ENCODE results near the gene TOM1L2.
A peak's percentile ranks its signal among the peaks of the same experiment; 100 is the strongest.
"Not testable (repeated sequence)": the region's sequence is repeated elsewhere in the genome, so short reads cannot be mapped to it uniquely, and the experiment has no call there.

TOM1L2 gene

DNA sequence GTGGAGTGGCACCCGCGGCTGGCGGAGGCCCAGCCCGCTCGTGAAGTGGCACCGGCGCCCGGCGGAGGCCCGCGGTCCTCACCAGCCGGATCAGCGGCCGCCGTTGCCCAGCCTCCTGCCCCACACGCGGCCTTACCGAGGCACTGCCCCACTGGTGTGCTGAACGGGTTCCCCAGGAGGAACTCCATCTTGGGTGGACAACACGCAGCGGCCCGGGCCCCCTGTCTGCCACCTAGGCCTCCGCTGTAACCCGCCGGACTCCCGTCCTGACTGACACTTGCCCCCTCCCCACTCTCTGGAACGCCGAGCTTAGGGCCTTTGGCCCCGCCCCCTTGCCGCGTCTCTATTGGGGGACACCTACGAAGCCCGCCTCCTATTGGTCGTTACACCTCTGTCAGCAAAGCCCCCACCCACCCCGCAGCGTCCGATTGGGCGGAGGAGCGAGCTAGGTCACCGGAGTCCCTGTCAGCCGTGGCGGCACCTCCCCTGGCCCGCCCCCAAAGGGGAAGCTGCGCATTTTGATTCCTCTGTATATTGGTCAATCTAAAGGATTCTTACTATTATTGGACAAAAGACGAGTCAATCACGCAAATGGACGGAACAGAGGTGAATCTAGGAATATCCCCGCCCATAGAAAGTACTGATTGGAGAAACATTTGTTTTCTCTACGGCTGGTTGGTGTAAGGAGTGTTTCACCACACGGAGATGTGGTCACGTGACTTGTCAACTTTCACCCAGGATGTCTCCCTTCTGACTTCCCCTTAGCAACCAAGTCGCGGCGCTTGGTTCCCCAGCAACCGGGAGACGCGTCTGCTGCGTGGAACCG lies at the start of gene TOM1L2, which contains the start of gene DRC3:
Gene TOM1L2, minus strand, starts transcription at position 275 of the 826 bp plus-strand sequence. Its CDS starts 87 bp downstream, at position 188.
Gene DRC3, plus strand, starts transcription at position 737 of the 826 bp plus-strand sequence. CDS start 4,737 bp downstream, outside the sequence.
- DNase-seq, result peak; percentile 96

DNA sequence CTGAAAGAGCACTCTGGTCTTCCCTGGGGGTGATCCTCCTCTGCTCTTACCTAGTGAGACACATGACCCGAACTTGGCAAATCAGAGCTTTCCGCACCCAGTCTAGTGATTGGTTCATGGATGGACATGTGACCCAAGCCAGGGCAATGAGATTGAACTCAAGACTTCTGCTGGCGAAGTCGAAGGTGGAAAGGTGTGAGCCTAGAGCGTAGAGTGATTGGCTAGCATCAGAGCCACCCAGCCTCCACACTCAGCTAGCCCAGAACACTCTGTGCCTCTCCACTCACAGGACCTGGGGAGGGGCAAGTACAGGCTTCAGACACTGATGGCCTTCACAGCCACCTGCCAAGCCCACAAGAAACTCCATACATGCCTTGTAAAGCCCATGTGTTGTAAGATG lies 49.2 kb upstream of the TOM1L2 start:
- no peak for DNase-seq

DNA sequence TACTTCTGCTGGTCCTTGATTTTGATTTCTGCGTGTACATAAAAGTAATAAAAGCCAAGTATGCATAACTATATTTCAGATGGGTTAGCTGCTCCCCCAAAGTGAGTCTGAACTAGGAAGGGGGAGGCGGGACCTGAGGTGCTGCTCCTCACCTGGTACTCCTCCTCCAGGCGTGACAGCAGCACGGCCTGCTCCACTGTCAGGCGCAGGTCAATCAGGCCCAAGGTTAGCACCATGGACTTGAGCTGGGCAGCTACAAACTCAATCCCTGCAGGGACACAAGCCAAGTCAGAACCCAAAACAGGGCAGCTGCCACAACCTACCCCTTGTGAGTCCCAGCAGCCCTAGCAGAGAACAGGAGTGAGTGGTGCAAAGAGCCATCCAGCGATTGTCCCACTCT lies 48.8 kb upstream of the TOM1L2 start:
- DNase-seq, result no peak

DNA sequence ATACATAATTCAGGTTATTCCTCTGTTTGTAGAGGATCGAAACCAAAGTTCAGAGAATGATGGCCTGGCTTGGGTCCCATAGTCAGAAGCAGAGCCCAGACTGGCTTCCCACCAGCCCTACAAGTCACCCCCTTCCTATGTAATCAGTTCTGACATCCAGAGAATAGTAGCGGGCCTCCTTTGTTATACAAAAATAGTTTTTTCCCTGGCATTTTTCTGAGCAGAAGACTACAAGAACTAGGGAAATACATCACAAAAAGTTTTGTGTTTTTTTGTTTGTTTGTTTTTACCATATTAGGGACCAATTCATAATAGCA lies 47.6 kb upstream of the TOM1L2 start:
- no peak for DNase-seq

DNA sequence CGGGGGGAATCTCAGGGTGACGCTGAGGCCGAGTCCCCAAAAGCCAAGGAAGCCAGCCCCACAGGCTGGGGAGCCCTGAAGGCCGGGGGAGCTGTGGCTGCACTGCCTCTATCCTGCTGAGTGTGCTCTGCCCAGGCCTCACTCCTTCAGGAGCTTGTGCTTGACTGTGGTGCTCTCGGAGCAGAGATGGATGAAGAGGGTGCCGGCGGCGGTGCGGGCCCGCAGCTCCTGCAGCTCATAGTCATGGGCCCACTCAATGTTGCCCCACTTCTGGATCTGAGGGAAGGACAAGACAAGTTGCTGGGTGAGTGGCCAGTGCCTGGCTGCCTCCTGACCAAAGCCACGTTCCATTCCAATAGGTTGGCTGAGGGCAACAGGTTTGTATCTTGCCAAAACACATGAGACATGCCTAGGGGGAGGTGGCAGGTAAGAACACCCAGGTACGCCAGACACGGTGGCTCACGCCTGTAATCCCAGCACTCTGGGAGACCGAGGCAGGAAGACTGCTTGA lies 46.3 kb upstream of the TOM1L2 start:
- DNase-seq, result no peak

DNA sequence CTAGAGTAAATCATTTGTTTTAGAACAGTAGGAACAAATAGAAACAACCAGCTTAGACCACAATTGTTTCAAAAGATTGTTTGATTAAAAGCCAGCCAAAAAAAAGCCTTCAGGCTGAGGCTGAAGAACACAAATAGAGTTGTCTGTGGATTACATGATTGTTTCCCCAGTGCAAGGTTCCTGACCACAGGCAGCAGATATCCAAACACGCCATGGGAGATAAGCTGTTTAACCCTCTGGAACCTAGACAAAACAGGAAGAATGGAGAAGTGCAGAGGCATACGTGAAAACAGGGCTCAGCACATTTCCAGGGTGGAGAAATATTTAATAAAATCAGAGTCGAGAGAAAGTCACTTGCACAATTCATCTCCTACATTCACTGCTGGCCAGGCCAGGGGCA lies 45.8 kb upstream of the TOM1L2 start:
- no peak for DNase-seq

DNA sequence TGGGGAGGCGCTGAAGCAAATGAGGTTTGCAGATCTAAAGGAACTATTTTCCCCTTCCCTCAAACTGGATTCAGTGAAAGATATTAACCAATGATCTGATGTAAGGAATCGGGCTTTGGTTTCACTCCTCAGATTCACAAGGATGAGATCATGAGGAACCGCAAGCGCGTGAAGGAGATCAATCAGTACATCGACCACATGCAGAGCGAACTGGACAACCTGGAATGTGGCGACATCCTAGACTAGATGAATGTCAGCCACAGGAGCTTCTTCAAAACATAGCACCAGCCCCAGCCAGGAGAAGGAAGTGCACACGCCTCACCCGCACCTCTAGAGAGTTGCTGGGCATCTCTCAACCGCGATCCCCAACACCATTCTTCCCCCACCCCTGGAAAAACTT lies 44.2 kb upstream of the TOM1L2 start:
- no peak for DNase-seq

DNA sequence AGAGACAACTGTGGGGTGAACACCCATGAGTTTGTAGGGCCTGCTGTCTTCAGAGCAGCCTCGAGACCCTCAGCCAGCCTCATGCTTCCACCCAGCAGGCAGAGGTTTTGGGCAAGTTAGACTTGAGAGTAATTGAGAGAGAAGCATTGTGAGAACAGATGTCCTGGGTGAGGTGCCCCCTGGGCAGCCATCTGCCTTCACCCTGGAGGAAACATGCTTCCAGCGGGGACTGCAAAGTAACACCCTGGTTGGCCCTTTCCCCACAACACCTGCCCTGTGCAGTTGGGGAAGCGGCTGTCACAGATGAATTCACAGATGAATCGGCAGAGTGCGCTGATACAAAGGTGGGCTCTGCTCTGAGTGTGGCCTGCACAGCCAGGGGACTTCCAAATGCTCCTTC lies 43.4 kb upstream of the TOM1L2 start:
- no peak for DNase-seq

DNA sequence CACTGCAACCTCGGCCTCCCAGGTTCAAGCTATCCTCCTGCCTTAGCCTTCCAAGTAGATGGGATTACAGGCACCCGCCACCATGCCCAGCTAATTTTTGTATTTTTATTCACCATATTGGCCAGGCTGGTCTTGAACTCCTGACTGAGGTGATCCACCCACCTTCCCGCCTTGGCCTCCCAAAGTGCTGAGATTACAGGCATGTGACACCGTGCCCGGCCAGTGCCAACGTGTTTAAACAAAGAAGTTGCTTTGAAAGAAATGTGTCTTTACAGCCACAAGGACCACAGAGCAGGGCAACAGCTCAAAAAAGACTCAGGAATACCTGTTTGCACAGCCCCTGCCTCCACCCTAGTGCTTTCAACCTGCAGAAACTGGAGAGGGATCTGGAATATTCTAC lies 41.8 kb upstream of the TOM1L2 start:
- DNase-seq, result no peak

DNA sequence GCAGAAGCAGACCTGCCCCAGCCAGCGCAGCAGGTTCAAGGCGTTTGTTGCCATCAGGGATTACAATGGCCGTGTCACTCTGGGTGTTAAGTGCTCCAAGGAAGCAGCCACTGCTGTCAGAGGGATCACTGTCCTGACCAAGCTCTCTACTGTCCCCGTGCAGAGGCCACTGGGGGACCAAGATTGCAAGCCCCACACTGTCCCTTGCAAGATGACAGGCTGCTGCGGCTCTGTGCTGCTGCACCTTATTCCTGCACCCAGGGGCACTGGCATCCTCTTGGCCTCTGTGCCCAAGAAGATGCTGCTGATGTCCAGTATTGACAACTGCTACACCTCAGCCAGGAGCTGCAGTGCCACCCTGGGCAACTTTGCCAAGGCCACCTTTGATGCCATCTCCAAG lies 39.1 kb upstream of the TOM1L2 start:
- DNase-seq, result no peak

DNA sequence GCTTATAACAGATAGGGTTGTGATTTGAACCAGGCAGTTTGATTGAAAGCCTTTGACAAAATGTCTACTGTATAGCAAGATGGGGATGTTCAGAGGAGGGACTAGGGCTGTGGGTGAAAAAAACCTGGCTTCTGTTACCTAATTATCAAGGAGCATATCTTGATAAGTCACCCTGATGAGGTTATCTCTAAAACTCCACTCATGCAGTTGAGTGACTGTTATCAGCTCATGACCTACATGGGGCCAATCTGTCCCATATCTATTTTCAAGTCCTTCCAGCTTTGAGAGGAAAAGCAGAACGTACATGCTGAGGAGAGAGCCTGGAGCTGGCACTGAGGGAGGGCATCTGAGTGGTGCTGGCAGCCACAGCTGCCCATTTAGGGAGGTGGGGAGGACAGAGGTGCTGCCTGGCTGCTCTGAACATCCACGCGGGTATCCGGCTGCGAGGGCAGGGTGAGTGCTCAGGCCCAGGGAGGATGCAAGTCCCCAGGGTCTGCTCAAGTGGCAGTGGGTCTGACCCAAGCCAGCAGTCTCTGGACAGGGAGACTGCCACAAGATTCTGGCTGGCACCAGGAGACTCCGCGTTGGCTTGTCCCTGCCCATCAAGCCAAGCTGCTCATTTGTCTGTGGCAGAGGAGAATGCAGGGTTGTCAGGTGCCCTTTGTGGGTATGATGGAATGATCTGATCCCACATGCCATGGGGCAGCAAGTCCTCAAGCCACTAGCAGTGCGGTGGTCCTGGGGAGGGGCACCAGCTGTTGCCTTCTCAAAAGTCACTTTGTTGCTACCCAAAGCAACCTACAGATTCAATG lies 37.6 kb upstream of the TOM1L2 start:
- DNase-seq, result no peak

DNA sequence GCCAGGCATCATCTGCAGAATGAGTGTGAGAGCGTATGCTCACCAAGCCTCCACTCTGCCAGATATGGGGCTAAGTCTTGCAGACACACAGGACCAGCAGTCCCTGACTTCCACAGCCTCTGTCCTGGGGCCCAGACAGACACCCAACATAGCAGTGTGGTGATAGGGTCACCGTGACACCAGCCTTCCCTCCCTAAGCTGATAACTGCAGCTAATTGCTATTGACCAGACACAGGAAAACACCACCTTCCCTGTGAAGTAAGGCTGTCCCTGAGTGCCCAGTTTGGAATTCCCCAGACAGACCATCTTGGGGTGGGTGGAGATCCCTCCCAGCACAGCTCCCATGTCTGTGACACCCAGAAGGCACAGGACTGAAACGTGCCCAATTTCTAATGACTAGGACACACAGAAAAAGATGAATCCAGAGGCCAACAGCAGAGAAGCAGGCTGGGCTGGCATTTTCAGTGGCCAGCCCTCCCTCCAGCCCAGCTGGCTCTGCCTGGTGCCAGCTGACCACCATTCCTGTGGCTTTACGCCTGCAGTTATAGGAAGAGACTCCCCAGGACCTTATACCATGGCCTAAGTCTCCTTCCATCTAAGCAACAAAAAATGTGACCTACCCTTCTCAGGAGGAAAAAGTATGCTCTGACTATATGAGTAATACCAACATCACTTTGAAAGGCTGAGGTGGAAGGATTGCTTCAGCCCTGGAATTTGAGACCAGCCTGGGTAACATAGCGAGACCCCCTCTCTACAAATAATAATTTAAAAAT lies 36.5 kb upstream of the TOM1L2 start:
- DNase-seq, result no peak

DNA sequence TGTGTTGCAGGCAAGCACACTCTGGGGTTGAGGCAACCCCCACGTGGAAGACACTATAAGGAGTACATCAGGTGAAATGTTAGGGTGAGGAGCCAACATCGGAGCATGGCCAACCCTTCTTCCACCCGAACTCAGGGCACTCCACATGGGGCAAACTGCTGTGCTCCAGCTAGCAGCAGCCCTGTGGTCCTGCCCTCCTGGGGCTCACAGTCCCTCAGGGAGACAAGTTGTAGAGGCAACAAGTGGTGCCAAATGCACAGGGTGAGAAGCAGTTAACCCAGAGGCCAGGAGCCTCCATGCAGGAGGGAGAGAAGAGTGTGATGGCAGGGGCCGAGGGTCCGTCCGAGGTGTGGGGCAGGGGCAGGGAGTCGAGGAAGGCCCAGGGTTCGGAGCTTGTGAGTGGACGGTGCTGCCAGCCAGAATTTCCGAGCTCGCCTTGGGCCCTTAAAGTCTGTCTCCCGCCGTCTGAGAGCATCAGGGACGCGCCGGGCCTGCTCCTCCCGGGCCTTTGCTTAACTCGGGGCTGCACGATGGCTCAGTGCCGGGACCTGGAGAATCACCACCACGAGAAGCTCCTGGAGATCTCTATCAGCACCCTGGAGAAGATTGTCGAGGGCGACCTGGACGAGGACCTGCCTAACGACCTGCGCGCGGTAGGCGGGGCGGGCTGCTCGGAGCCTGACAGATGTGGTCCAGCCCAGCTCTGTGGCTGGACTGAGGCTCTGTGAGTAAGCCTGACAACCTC lies 34.5 kb upstream of the TOM1L2 start:
- no peak for DNase-seq

DNA sequence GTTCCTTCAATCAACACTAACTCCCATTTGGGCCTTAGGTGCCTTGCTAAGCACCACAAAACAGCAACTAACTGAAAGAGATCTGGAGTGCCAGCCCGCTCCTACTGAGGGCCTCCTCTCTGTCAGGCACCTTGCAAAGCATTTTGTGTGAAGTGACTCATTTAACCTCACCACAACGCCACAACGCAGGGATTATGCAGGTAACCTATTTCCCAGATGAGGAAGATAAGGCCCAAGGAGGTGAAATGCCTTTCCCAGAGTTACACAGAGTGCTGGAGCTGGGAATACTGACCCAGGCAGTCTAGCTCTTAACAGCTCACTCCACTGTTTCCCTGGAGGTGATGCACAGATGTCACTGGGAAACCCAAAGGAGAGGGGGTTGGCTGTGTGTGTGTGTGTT lies 33.3 kb upstream of the TOM1L2 start:
- no peak for DNase-seq

DNA sequence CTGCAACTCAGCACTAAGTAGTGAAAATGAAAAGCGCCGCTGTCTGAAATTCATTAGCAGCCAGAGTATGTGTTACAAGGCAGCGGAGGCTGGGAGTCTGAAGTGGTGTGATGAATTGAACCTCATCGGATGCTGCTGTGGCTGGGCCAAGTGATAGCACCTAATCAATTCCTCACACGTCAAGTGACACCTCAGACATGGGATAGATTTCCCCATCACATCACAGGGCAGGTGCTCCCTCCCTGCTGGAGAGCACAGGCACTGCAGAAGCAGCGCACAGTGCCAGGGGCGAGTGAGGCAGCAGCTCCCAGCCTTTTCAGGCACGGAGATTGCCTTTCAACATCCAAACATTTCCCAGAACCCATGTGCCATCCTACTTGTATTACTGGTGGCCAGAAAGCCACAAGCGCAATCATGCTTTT lies 32.7 kb upstream of the TOM1L2 start:
- DNase-seq, result no peak

DNA sequence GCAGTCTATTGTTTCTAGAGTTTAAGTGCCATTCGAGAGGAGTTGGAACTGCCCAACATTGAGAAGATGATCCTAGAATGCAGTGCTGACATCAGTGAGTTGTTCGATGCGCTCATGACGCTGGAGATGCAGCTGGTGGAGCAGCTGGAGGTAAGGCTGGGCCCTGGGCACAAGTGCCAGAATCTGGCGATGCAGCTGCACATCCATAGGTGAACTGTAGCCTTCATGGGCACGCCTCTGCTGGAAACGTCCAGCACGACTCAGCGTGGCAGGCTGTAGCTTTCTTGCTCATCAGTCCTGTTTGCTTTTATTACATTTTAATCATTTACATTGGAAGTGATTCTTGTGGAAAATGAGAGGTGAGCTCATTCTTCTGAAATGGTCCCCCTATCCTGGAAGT lies 32.1 kb upstream of the TOM1L2 start:
- DNase-seq, result no peak

DNA sequence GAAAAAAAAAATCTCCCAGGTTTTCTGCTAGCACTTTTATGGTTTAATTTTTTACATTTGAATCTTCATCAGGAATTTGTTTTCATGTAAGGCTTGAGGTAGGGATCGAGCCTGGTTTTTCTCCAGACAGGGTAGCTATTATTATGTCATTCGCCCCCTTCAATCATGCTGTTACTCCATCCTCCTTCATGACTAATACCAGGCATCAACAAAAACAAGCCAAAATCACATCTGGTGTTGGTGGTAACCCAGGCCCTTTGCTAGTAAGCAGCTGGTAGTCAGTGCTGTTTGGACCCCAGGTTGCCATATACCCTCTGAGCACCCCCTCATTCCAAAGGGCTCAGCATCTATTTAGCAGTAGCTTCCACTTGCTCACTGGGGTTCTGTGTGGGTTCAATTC lies 30.0 kb upstream of the TOM1L2 start:
- DNase-seq, result no peak

DNA sequence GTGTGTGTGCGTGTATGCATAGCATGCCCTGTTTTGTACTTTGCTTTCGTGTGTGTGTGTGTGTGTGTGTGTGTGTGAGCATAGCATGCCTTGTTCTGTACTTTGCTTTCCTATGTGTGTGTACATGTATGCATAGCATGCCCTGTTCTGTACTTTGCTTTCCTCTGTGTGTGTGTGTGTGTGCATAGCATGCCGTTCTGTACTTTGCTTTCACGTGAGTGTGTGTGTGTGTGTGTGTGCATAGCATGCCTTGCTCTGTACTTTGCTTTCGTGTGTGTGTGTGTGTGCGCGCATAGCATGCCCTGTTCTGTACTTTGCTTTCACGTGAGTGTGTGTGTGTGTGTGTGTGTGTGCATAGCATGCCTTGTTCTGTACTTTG lies 27.8 kb upstream of the TOM1L2 start:
- no peak for DNase-seq

DNA sequence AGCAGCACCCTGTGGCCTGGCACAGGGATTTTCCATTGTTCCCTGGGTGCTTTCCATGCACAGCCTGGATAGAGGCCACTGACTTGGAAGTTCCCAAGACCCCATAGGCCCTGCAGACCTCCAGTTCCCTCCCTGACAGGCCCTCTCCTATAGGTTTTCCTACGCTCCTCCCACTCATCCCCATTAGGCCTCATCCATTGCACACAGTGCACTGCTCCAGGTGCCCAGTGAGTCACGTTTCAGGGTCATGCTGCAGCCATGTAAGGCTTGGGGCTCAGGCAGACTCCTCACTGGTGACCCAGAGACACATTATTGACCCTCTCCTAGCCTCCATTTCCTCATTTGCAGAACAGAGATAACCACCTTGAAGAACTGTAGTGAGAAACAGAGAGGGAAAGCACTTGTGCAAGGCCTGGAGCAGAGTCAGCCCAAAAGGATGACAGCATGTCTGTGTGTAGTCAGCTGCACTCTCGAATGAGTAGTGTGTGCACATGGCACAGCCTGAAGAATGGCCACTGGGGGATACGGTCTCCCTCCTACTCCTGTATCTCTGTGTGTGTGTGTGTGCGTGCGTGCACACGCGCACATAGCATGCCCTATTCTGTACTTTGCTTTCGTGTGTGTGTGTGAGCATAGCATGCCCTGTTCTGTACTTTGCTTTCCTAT lies 27.3 kb upstream of the TOM1L2 start:
- DNase-seq, result no peak

DNA sequence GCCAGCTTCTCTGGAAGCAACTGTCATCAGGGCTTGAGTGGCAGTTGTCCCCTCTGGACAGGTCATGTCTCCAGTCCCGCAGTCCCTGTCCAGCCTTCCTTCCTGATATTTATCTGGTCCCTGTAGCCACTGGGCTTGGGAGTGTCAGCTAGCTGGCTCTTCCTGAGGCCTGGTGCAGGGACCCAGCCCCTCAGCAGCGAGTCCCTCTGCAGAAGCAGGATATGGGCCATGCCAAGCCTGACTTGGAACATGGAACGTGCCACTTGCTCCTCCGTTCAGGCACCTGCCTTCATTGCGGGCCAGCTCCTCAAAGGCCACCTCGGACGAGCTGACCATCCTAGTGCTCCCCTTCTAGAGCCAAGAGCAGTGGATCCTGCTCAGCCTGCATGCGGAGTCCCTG lies 26.7 kb upstream of the TOM1L2 start:
- DNase-seq, result no peak

DNA sequence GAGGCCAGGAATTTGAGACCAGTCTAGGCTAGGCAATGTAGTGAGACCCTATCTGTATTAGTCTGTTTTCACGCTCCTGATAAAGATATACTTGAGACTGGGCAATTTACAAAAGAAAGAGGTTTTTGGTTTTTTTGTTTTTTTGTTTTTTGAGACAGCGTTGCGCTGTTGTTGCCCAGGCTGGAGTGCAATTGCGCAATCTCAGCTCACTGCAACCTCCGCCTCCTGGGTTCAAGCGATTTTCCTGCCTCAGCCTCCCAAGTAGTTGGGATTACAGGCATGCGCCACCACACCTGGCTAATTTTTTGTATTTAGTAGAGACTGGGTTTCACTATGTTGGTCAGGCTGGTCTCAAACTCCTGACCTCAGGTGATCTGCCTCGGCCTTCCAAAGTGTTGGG lies 23.7 kb upstream of the TOM1L2 start:
- not testable (repeated sequence) for DNase-seq
